Measurements from ENCODE around the gene MANF.

- TF ChIP-seq, protein P1, sequence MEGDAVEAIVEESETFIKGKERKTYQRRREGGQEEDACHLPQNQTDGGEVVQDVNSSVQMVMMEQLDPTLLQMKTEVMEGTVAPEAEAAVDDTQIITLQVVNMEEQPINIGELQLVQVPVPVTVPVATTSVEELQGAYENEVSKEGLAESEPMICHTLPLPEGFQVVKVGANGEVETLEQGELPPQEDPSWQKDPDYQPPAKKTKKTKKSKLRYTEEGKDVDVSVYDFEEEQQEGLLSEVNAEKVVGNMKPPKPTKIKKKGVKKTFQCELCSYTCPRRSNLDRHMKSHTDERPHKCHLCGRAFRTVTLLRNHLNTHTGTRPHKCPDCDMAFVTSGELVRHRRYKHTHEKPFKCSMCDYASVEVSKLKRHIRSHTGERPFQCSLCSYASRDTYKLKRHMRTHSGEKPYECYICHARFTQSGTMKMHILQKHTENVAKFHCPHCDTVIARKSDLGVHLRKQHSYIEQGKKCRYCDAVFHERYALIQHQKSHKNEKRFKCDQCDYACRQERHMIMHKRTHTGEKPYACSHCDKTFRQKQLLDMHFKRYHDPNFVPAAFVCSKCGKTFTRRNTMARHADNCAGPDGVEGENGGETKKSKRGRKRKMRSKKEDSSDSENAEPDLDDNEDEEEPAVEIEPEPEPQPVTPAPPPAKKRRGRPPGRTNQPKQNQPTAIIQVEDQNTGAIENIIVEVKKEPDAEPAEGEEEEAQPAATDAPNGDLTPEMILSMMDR (conservative IDR thresholded peaks at IDR 0.05 in 1 of 2, IDR thresholded peaks at IDR 0.05 in 1 of 2; ENCODE audit: low read depth in 1 of 2, low read length in 2 of 2), result no peak
- no peak for TF ChIP-seq EZH2 (IDR thresholded peaks at IDR 0.05; ENCODE audit: low read length, missing control alignments)
Measured at GRCh38 chr3:51373658-51374421, 11.3 kb upstream of the MANF start.

Measured in fibroblast of lung (primary cell).